Neural crest cell (in vitro differentiated cells): ENCODE results near the gene NOC3L. TPM values are rescaled to one million over a fixed set of nuclear protein-coding genes. Genes with fewer than 3 reads are reported as not detected.
A peak's percentile ranks its signal among the peaks of the same experiment; 100 is the strongest.

Experiments used
- DNase-seq: peaks from one replicate; pipeline ENCODE4 v3.0.0; 2021; ENCODE audit warnings: low read depth, mixed read lengths, low spot score
- H3K27ac Mint-ChIP-seq: one replicate; pipeline ENCODE4 v1.8.0; 2021; ENCODE audit warnings: mild to moderate bottlenecking, mixed read lengths; ENCODE audit not compliant: unreplicated experiment
- H3K27me3 Mint-ChIP-seq: 2 replicates; pipeline ENCODE4 v1.8.0; 2021; ENCODE audit warnings: low read depth, mild to moderate bottlenecking, mixed read lengths
- H3K36me3 Mint-ChIP-seq: 2 replicates; pipeline ENCODE4 v1.8.0; 2021; ENCODE audit warnings: low read depth, mild to moderate bottlenecking, mixed read lengths
- H3K4me1 Mint-ChIP-seq: 2 replicates; pipeline ENCODE4 v1.8.0; 2021; ENCODE audit warnings: mixed read lengths
- H3K4me3 Mint-ChIP-seq: one replicate; pipeline ENCODE4 v1.8.0; 2021; ENCODE audit warnings: mild to moderate bottlenecking, mixed read lengths
- H3K9me3 Mint-ChIP-seq: 2 replicates; pipeline ENCODE4 v1.8.0; 2021; ENCODE audit warnings: mixed read lengths
- total RNA-seq: library from RNA; stranded (reverse); gene quantifications from 2 replicates; pipeline ENCODE4 v1.2.1, GENCODE V29; 2021
- TF ChIP-seq, protein P1 (sequence below): fragments of 200-600 bp; sonication (generic); conservative IDR thresholded peaks from 2 replicates; pipeline ENCODE4 v1.5.0; 2021; ENCODE audit warnings: antibody characterized with exemption, mild to moderate bottlenecking

NOC3L gene
- total RNA-seq, 1 donor from 2014 or later: 25.7 TPM

DNA sequence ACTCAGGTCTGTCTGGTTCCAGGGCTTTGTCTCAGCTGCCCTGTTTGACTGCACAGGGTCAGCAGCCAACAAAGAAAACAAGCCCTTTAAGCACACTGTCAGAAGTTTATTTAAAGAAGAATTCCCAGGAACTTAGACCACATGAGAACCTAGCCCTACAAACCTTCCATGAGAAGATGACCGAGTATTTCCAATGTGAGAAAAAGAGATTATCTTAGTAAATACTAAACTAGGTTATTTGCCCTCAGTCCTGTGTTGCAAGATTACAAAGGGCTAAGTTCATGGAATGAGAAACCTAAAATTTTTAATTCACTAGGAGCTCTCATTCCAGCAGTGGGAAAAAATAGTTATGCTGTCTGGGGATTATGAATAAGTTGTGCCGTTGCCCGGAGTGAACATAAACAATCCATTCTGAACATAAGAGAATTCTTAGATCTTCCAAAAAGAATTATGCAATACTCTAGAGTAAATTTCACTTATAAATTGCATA, 46.7 kb downstream of the NOC3L start:
- no peaks in the 10 kb centered on the region for H3K4me1 Mint-ChIP-seq
- TF ChIP-seq, protein P1, sequence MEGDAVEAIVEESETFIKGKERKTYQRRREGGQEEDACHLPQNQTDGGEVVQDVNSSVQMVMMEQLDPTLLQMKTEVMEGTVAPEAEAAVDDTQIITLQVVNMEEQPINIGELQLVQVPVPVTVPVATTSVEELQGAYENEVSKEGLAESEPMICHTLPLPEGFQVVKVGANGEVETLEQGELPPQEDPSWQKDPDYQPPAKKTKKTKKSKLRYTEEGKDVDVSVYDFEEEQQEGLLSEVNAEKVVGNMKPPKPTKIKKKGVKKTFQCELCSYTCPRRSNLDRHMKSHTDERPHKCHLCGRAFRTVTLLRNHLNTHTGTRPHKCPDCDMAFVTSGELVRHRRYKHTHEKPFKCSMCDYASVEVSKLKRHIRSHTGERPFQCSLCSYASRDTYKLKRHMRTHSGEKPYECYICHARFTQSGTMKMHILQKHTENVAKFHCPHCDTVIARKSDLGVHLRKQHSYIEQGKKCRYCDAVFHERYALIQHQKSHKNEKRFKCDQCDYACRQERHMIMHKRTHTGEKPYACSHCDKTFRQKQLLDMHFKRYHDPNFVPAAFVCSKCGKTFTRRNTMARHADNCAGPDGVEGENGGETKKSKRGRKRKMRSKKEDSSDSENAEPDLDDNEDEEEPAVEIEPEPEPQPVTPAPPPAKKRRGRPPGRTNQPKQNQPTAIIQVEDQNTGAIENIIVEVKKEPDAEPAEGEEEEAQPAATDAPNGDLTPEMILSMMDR: no peak
- H3K9me3 Mint-ChIP-seq: no peaks in the 10 kb centered on the region
- no peak overlapping the region for H3K27ac Mint-ChIP-seq
- no peak for DNase-seq
- no peaks in the 10 kb centered on the region for H3K27me3 Mint-ChIP-seq
- H3K4me3 Mint-ChIP-seq: no peak overlapping the region
- H3K36me3 Mint-ChIP-seq: peaks cover 6% of the 10 kb centered on the region

DNA sequence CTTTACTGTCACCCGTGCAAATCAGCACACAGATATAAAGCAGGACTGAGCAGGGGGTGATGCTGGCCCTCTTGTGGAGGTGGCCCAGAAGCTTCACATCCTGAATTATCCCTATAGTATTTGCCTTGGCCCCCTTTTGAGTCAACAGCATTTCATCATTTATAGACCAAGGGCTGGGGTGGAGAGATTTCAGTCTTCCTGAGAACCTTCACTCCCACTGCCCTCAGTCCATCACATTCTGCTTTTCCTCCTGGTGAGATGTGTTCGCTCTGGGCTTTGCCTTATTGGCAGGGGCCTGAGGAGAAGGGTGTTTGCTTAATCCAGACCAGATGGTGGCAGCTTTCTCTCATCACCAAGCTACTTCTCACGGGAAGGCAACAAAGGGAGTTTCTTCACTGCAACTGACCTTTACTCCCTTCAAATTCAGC, 47.7 kb downstream of the NOC3L start:
- no peaks in the 10 kb centered on the region for H3K4me1 Mint-ChIP-seq
- peaks cover 7% of the 10 kb centered on the region for H3K36me3 Mint-ChIP-seq
- no peaks in the 10 kb centered on the region for H3K9me3 Mint-ChIP-seq
- no peaks in the 10 kb centered on the region for H3K27me3 Mint-ChIP-seq
- TF ChIP-seq, protein P1: no peak
- no peak for DNase-seq
- H3K27ac Mint-ChIP-seq: no peak overlapping the region
- H3K4me3 Mint-ChIP-seq: no peak overlapping the region

DNA sequence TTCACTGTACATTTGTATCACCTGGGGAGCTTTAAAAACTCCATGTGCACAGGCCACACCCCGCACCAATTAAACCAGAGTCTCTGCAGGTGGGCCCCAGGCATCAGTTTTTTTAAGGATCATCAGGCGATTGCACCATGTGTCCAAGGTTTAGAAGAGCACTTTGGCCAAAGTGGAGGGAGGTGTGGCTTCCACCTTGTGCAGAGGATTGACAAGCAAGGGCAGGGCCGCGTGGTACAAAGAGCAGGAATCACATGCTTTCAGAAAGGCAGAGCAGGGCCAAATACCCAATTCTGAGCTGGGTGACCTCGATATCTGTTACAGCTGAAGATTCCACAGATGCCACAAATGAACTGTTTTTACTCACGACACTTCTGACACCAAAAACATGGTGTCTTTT, 52.4 kb downstream of the NOC3L start:
- H3K27me3 Mint-ChIP-seq: no peaks in the 10 kb centered on the region
- H3K36me3 Mint-ChIP-seq: peaks cover 6% of the 10 kb centered on the region
- H3K4me3 Mint-ChIP-seq: no peak overlapping the region
- no peaks in the 10 kb centered on the region for H3K9me3 Mint-ChIP-seq
- TF ChIP-seq, protein P1: no peak
- peaks cover 4% of the 10 kb centered on the region for H3K4me1 Mint-ChIP-seq
- H3K27ac Mint-ChIP-seq: peak overlapping the region; percentile 17
- no peak for DNase-seq

DNA sequence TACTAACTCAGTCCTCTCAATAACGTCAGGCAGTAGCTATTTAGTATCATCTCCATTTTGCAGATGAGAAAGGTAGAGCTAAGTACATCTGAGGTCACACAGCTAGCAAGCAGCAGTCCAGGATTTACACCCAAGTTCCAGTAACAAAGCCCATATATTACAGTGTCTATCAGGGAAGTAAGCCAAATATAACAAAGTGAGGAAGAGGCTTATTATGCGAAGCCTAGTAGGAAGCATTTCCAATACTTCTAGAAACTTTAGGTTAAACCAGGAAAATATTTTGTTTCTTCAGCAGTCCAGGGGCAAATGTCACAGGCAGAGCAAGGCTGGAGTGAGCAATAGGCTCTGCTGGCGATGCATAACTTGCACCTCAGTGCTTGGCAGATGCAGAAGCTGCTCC, 53.9 kb downstream of the NOC3L start:
- Mint-ChIP-seq H3K27ac (no peak overlapping the region), H3K27me3 (no peaks in the 10 kb centered on the region), H3K4me3 (no peak overlapping the region), H3K4me1 (peaks cover 4% of the 10 kb centered on the region), H3K36me3 (peaks cover 6% of the 10 kb centered on the region), H3K9me3 (no peaks in the 10 kb centered on the region)
- no peak for DNase-seq
- TF ChIP-seq, protein P1: no peak

DNA sequence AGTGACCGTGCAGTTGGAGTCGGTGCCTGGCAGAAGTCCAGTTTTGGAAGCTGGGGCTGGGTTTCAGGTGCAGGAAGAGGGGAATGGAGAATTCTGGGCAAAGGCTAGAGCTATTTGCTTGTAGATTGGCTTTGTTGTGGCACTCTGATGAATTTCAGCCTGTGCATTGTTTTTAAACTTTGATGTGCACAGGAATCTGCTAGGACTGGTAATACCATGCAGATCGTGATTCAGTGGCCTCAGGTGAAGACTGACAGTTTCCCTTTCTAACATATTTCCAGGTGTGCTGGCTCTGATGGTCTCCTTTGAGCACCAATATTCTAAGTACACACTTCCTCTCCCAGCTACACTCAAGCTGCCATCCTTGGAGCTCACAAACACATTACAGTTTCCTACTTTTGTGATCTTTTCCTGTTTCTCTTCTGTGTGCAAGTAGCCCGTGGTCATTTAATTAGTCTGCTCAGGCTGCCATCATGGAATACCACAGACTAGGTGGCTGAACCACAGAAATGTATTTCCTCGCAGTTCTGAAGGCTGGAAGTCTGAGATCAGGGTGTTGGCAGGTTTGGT, 55.6 kb downstream of the NOC3L start:
- H3K27ac Mint-ChIP-seq: no peak overlapping the region
- H3K9me3 Mint-ChIP-seq: no peaks in the 10 kb centered on the region
- H3K27me3 Mint-ChIP-seq: no peaks in the 10 kb centered on the region
- TF ChIP-seq, protein P1: no peak
- peaks cover 4% of the 10 kb centered on the region for H3K4me1 Mint-ChIP-seq
- DNase-seq: no peak
- peaks cover 2% of the 10 kb centered on the region for H3K36me3 Mint-ChIP-seq
- H3K4me3 Mint-ChIP-seq: no peak overlapping the region
